Common myeloid progenitor, CD34-positive (primary cell): ENCODE data around the gene INTS11.

ENCODE experiments used
- CTCF ChIA-PET: fragments of 350-600 bp; sonication (Branson Sonifier 250); formaldehyde crosslinking; loops from one replicate; lab custom pipeline; 2021; ENCODE audit warnings: antibody characterized with exemption; lab: Charles Lee
- POLR2A ChIA-PET: fragments of 350-600 bp; sonication (Branson Sonifier 250); formaldehyde crosslinking; loops from one replicate; lab custom pipeline; 2021; ENCODE audit warnings: antibody characterized with exemption; lab: Charles Lee
- DNase-seq, 3 donors: peaks; one replicate each; pipeline versions ENCODE4 v3.0.0 to v3.0.0-alpha.2; 2013
- H3K27ac ChIP-seq, 2 experiments: 1 replicate in 1 of 2; 2 replicates in 1 of 2; pipeline ENCODE4 v1.7.0; 2013; ENCODE audit warnings: inconsistent platforms in 2 of 2, low read length in 2 of 2, mild to moderate bottlenecking in 2 of 2, low read depth in 1 of 2, moderate library complexity in 1 of 2; ENCODE audit not compliant: severe bottlenecking in 2 of 2, insufficient read depth in 1 of 2, poor library complexity in 1 of 2
- H3K27me3 ChIP-seq, 5 experiments: replicated peaks in 2 of 5; 1 replicate in 3 of 5; 2 replicates in 2 of 5; pipeline versions ENCODE4 v1.6.1 to v1.7.0; 2013; ENCODE audit warnings: low read length in 4 of 5, mild to moderate bottlenecking in 2 of 5, moderate library complexity in 2 of 5, inconsistent platforms in 1 of 5; ENCODE audit not compliant: insufficient read depth in 5 of 5, control insufficient read depth in 4 of 5
- H3K36me3 ChIP-seq, 4 experiments: 1 replicate in 2 of 4; 2 replicates in 2 of 4; pipeline versions ENCODE4 v1.6.1 to v1.7.0; 2013; ENCODE audit warnings: low read length in 3 of 4, control low read depth in 1 of 4, mild to moderate bottlenecking in 1 of 4; ENCODE audit not compliant: control insufficient read depth in 4 of 4, insufficient read depth in 4 of 4
- H3K4me1 ChIP-seq, 4 experiments: 1 replicate in 3 of 4; 2 replicates in 1 of 4; pipeline versions ENCODE4 v1.6.1 to v1.7.1; 2013; ENCODE audit warnings: low read length in 3 of 4, mild to moderate bottlenecking in 3 of 4, control low read depth in 1 of 4, inconsistent platforms in 1 of 4, moderate library complexity in 1 of 4; ENCODE audit not compliant: control insufficient read depth in 4 of 4, insufficient read depth in 4 of 4; ENCODE audit errors: control extremely low read depth in 1 of 4
- H3K4me3 ChIP-seq, 7 experiments: 1 replicate in 4 of 7; 2 replicates in 3 of 7; pipeline versions ENCODE4 v1.5.1 to v1.7.0; 2013; ENCODE audit warnings: mild to moderate bottlenecking in 7 of 7, low read length in 6 of 7, moderate library complexity in 6 of 7, inconsistent platforms in 2 of 7, low read depth in 2 of 7, control low read depth in 1 of 7; ENCODE audit not compliant: insufficient read depth in 4 of 7, control insufficient read depth in 1 of 7; ENCODE audit errors: extremely low read depth in 1 of 7
- H3K9me3 ChIP-seq, 5 experiments: 1 replicate in 4 of 5; 2 replicates in 1 of 5; pipeline versions ENCODE4 v1.6.1 to v1.7.1; 2013; ENCODE audit warnings: low read length in 4 of 5, mild to moderate bottlenecking in 2 of 5, inconsistent platforms in 1 of 5, low read depth in 1 of 5, moderate library complexity in 1 of 5; ENCODE audit not compliant: control insufficient read depth in 4 of 5, insufficient read depth in 2 of 5; ENCODE audit errors: control extremely low read depth in 1 of 5
- WGBS: methylation state at CpG from one replicate; pipeline ENCODE4 v1.1.5; 2013; ENCODE audit not compliant: insufficient coverage; 5-methylcytosine and 5-hydroxymethylcytosine counted together

Gene INTS11

DNA sequence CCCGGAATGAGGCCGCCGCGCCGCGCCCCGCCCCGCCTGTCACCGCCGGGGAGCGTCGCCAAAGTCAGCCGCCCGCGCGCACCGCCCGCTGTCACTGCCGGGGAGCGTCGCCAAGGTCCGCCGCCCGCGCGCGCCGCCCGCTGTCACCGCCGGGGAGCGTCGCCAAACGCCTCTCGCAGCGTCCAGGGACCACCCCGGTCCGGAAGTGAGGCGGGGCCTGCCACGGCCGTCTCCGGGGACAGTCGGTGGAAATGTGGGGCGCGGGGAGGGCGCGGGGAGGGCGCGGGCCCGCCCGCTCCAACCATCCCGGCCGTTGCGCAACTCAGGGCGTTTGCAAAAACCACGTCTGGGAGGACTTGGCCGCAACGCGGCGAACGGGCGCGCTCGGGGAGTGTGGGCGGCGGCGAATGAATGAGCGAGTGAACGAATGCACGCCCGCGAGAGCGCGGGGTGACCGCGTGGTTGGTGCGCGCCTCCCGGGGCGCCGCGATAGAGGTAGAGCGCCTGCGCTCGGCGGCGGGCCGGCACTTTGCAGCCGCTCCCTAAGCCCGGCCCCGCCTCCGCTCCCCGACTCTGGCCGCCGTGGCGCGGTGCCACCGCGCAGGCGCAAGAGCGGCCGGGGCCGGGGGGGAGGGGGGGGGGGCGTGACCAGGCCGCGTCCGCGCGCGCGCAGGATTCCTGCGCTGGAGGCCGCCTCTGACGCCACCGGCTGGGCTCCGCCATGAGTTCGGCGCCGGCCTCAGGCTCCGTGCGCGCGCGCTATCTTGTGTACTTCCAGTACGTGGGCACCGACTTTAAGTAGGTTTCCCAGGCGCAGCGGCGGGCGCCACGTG lies 16.3 kb downstream of the INTS11 start, which contains the start of the genes ACAP3 and PUSL1:
Gene ACAP3 (minus strand): TSS at position 8 of the 833 bp plus-strand sequence. CDS start 115 bp downstream, outside the sequence.
Gene PUSL1 (plus strand): TSS at position 675 of the 833 bp plus-strand sequence. CDS start 47 bp downstream, at position 722.
- ChIA-PET CTCF (no interaction called here), POLR2A (no interaction called here)
- Histone ChIP-seq H3K4me3 (peak within 1 kb of the TSS; percentile 45 to 88 (median 80)), H3K4me1 (peaks cover 4 to 52% (median 51%) of the 10 kb centered on the region in 4 experiments), H3K36me3 (peaks cover 3 to 39% (median 22%) of the 10 kb centered on the region in 4 experiments), H3K9me3 (no peaks in the 10 kb centered on the region), H3K27ac (peak within 1 kb of the TSS in 1 of 2 experiments; percentile 78), H3K27me3 (no peaks in the 10 kb centered on the region)
- under 1% methylated on average over 100 of the region's 131 CpGs for WGBS
- peak; percentile 91 to 95 (median 94) for DNase-seq

DNA sequence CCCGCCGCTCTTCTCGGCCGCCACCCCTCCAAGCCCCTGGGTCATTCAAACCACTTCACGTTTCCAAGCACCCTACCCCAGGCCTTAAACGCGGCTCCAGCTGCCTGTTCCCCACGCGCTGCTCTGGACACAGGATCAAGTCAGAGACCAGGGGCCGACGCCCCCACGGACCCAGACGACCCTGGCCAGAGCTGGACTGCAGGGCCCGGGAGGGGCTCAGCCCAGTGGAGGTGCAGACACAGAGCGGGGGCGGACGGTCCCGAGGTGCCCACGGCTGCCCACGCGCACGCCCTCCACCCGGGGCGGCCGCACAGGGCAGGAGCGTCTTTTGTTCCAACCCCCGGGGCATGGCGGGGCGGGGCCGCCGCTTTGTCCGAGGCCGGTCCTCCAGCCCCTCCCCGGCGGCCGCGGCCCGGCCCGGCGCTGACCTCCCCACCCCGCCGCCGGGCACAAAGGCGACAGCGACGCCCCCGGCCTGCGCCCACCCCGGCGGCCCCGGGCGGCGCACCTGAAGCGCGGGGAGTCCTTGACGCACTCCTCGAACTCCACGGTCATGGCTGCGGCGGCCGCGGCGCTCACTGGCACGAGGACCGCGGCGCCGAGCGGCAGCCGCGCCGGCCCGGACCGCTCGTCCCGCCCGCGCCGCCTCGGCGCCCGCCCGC lies 17.1 kb downstream of the INTS11 start:
- Histone ChIP-seq H3K36me3 (peaks cover 3 to 31% (median 17%) of the 10 kb centered on the region in 4 experiments), H3K27ac (peak overlapping the region in 1 of 2 experiments; percentile 49), H3K4me3 (peak overlapping the region; percentile 35 to 88 (median 80)), H3K9me3 (no peaks in the 10 kb centered on the region), H3K4me1 (peaks cover 4 to 55% (median 51%) of the 10 kb centered on the region in 4 experiments), H3K27me3 (no peaks in the 10 kb centered on the region)
- under 1% methylated on average over 68 of the region's 83 CpGs for WGBS
- CTCF ChIA-PET: no interaction called here
- POLR2A ChIA-PET: no interaction called here
- DNase-seq: no peak

DNA sequence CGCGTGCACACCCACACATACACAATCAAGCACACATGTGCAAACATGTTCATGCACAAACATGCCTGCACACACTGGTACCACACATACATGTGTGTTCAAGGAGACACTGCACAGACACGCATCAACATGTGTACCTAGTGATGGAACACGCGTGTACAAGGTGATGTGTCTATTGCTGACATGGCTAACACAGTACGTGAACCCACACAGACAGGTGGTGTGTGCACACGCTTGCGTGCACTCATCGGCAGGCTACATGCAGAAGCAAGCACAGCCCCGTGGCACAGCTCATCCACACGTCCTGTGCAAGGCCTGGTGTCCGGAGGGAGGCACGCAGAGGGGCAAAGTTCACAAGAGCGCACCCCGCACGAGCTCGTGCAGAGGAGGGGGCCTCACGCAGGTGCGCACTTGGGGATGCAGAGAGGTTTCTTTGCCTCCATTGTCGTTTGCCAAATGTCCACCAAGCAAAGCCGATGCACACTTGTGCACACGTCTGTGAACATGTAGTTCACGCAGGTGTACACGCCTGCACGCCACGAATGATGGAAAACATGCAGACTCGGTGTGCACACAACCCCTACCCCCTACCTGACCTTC lies 17.7 kb downstream of the INTS11 start:
- peaks cover 4 to 55% (median 51%) of the 10 kb centered on the region in 4 experiments for H3K4me1 ChIP-seq
- POLR2A ChIA-PET: no interaction called here
- no peaks in the 10 kb centered on the region for H3K27me3 ChIP-seq
- no peaks in the 10 kb centered on the region for H3K9me3 ChIP-seq
- DNase-seq: no peak
- peaks cover 2 to 25% (median 14%) of the 10 kb centered on the region in 4 experiments for H3K36me3 ChIP-seq
- WGBS: 59% methylated on average over 25 of the region's 27 CpGs
- CTCF ChIA-PET: no interaction called here
- peak overlapping the region in 1 of 2 experiments; percentile 49 for H3K27ac ChIP-seq
- peak overlapping the region; percentile 35 to 88 (median 80) for H3K4me3 ChIP-seq

DNA sequence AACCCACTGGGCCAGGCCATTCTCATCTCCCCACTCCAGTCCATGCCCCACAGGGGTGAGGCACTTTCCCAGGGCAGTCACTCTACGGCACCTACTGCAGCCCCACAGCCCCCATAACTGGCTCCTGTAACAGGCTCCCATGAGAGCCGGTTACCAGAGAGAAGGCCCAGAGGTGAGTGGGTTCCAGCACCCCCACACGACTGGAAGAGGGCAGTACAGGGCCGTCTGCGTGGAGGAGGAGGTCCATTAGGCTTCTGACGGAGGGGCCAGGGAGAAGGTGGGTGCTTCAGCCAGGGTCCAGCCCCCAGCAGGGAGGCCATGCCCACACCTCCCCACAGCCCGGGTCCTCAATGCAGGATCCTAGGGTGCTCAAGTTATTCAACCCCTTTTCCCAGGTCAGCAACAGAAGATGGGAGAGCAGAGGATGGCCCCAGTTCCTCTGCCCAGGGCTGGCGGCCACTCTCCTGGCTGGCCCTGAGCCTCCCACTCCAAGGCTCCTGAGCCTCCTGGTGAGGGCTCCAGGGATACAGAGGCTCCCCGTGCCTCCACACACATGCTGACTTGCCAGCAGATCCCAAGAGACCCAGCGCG lies 18.3 kb downstream of the INTS11 start:
- DNase-seq: peak in 2 of 3 donors; percentile 43 to 57
- Histone ChIP-seq H3K4me1 (peaks cover 4 to 55% (median 51%) of the 10 kb centered on the region in 4 experiments), H3K36me3 (peaks cover 0 to 19% (median 9%) of the 10 kb centered on the region in 4 experiments), H3K27ac (peak overlapping the region in 1 of 2 experiments; percentile 76), H3K4me3 (peak overlapping the region in 6 of 7 experiments; percentile 55 to 88 (median 82)), H3K27me3 (no peaks in the 10 kb centered on the region), H3K9me3 (no peaks in the 10 kb centered on the region)
- 37% methylated on average over 9 of the region's 11 CpGs for WGBS
- CTCF ChIA-PET: interaction anchor here (0.6 to 1.1 kb wide), 2 partner anchors 16 to 483 kb away, joined by 3 to 4 read pairs; no protein-coding TSS in a partner anchor
- POLR2A ChIA-PET: no interaction called here

- peak overlapping the region; percentile 27 to 88 (median 80) for H3K4me3 ChIP-seq
- ChIA-PET POLR2A (interaction anchor here (0.6 to 0.7 kb wide), 2 partner anchors 10 to 107 kb away, joined by 3 read pairs; no protein-coding TSS in a partner anchor), CTCF (interaction anchor here (0.6 to 1.4 kb wide), 3 partner anchors 15 to 484 kb away, joined by 3 to 4 read pairs (median 4); no protein-coding TSS in a partner anchor)
- no peaks in the 10 kb centered on the region for H3K27me3 ChIP-seq
- peak overlapping the region in 1 of 2 experiments; percentile 76 for H3K27ac ChIP-seq
- no peaks in the 10 kb centered on the region for H3K9me3 ChIP-seq
- peaks cover 0 to 13% (median 6%) of the 10 kb centered on the region in 4 experiments for H3K36me3 ChIP-seq
- peak; percentile 82 to 94 (median 93) for DNase-seq
- peaks cover 4 to 55% (median 51%) of the 10 kb centered on the region in 4 experiments for H3K4me1 ChIP-seq
- WGBS: 1% methylated on average over 23 of the region's 25 CpGs
Measured at GRCh38 chr1:1305300-1306069, 19.0 kb downstream of the INTS11 start.
